K562 (cell line): ENCODE measurements around the gene DGAT2L6. TPM values are rescaled to one million over a fixed set of nuclear protein-coding genes. Genes with fewer than 3 reads are reported as not detected.

Source experiments
- polyA plus RNA-seq, 8 experiments: library from polyadenylated mRNA; depleted of rRNA in 4 of 8; stranded (reverse) in 5 of 8; unstranded in 3 of 8; fragments of >200 nt; fragmentation: Nextera tagmentation in 2 of 8; fragmentation: Illumina TruSeq in 1 of 8; extraction: Ambion mirVana in 2 of 8; extraction: Trizol in 1 of 8; gene quantifications; 2 replicates each; pipeline versions ENCODE4 v1.2.1 to v1.2.3, GENCODE V29; 2011 to 2014; ENCODE audit warnings: inconsistent platforms in 1 of 8, missing spikeins in 1 of 8
- small RNA-seq: library from RNA; depleted of rRNA; stranded (forward); fragments of <200 nt; gene quantifications from one replicate; pipeline ENCODE3, GENCODE V24; 2014
- total RNA-seq, 7 experiments: library from RNA; depleted of rRNA in 6 of 7; stranded (reverse); fragments of >200 nt in 6 of 7; fragmentation: Illumina TruSeq in 2 of 7; extraction: Trizol in 2 of 7; gene quantifications; 2 replicates each; pipeline versions ENCODE4 v1.2.1 to v1.2.3, GENCODE V29; 2011 to 2021; ENCODE audit warnings: low replicate concordance in 1 of 7

Gene DGAT2L6
- total and polyA plus RNA-seq, 9 of the 15 experiments (the other 6 are each of a cell fraction or from before 2014, with no cell fraction given) = not detected

Small RNA genes lying within 50 kb of the gene (small RNA-seq; reads per million reads assigned to genes)
- gene RNA5SP507 = 0.77 reads per million, percentile 46 among the genes with 10 or more reads in this experiment

Other genes starting within 250 kb of the DGAT2L6 start
Only the 7 nearest of the 10 such genes appear.
- 42.4 and 47.3 TPM in 2 replicates for gene IGBP1, start 44.0 kb upstream of the DGAT2L6 start, total RNA-seq (2014; rRNA removed)
- 48.2 and 55.2 TPM in 2 replicates for gene IGBP1, start 44.0 kb upstream of the DGAT2L6 start, total RNA-seq (2014; rRNA removed; fragmentation: Illumina TruSeq; extraction: Trizol)
- gene IGBP1, start 44.0 kb upstream of the DGAT2L6 start, total RNA-seq (2015; rRNA removed; fragmentation: Illumina TruSeq; extraction: Trizol) = 35.3 and 36.6 TPM in 2 replicates
- gene IGBP1, start 44.0 kb upstream of the DGAT2L6 start, total RNA-seq (2021) = 37.3 and 40.3 TPM in 2 replicates
- 83.1 and 91.8 TPM in 2 replicates for gene IGBP1, start 44.0 kb upstream of the DGAT2L6 start, polyA plus RNA-seq (2011; rRNA removed)
- gene IGBP1, start 44.0 kb upstream of the DGAT2L6 start, polyA plus RNA-seq (2014; fragmentation: Illumina TruSeq; extraction: Trizol) = 55.0 and 58.4 TPM in 2 replicates
- gene IGBP1, start 44.0 kb upstream of the DGAT2L6 start, polyA plus RNA-seq (2014; fragmentation: Nextera tagmentation; extraction: Ambion mirVana) = 10 to 100 TPM; 79.3 to 91.5 TPM
- gene IGBP1, start 44.0 kb upstream of the DGAT2L6 start, polyA plus RNA-seq (2014; rRNA removed) = 41.2 and 52.8 TPM in 2 replicates
- gene AWAT1, start 57.2 kb downstream of the DGAT2L6 start, total RNA-seq (2014; rRNA removed) = not detected in 2 replicates
- gene AWAT1, start 57.2 kb downstream of the DGAT2L6 start, total RNA-seq (2014; rRNA removed; fragmentation: Illumina TruSeq; extraction: Trizol) = not detected in 2 replicates
- not detected in 2 replicates for gene AWAT1, start 57.2 kb downstream of the DGAT2L6 start, total RNA-seq (2015; rRNA removed; fragmentation: Illumina TruSeq; extraction: Trizol)
- gene AWAT1, start 57.2 kb downstream of the DGAT2L6 start, total RNA-seq (2021) = not detected in 2 replicates
- not detected in 2 replicates for gene AWAT1, start 57.2 kb downstream of the DGAT2L6 start, polyA plus RNA-seq (2011; rRNA removed)
- gene AWAT1, start 57.2 kb downstream of the DGAT2L6 start, polyA plus RNA-seq (2014; fragmentation: Illumina TruSeq; extraction: Trizol) = not detected in 2 replicates
- gene AWAT1, start 57.2 kb downstream of the DGAT2L6 start, polyA plus RNA-seq (2014; fragmentation: Nextera tagmentation; extraction: Ambion mirVana) = not detected
- gene AWAT1, start 57.2 kb downstream of the DGAT2L6 start, polyA plus RNA-seq (2014; rRNA removed) = not detected in 2 replicates
- not detected in 2 replicates for gene P2RY4, start 82.7 kb downstream of the DGAT2L6 start, total RNA-seq (2014; rRNA removed)
- gene P2RY4, start 82.7 kb downstream of the DGAT2L6 start, total RNA-seq (2014; rRNA removed; fragmentation: Illumina TruSeq; extraction: Trizol) = not detected in 2 replicates
- gene P2RY4, start 82.7 kb downstream of the DGAT2L6 start, total RNA-seq (2015; rRNA removed; fragmentation: Illumina TruSeq; extraction: Trizol) = not detected in 2 replicates
- not detected in 2 replicates for gene P2RY4, start 82.7 kb downstream of the DGAT2L6 start, total RNA-seq (2021)
- not detected in 2 replicates for gene P2RY4, start 82.7 kb downstream of the DGAT2L6 start, polyA plus RNA-seq (2011; rRNA removed)
- gene P2RY4, start 82.7 kb downstream of the DGAT2L6 start, polyA plus RNA-seq (2014; fragmentation: Illumina TruSeq; extraction: Trizol) = not detected in 2 replicates
- not detected for gene P2RY4, start 82.7 kb downstream of the DGAT2L6 start, polyA plus RNA-seq (2014; fragmentation: Nextera tagmentation; extraction: Ambion mirVana)
- not detected in 2 replicates for gene P2RY4, start 82.7 kb downstream of the DGAT2L6 start, polyA plus RNA-seq (2014; rRNA removed)
- not detected in 2 replicates for gene ARR3, start 90.9 kb downstream of the DGAT2L6 start, total RNA-seq (2014; rRNA removed)
- gene ARR3, start 90.9 kb downstream of the DGAT2L6 start, total RNA-seq (2014; rRNA removed; fragmentation: Illumina TruSeq; extraction: Trizol) = not detected in 2 replicates
- gene ARR3, start 90.9 kb downstream of the DGAT2L6 start, total RNA-seq (2015; rRNA removed; fragmentation: Illumina TruSeq; extraction: Trizol) = not detected in 2 replicates
- gene ARR3, start 90.9 kb downstream of the DGAT2L6 start, total RNA-seq (2021) = not detected in 2 replicates
- not detected in 2 replicates for gene ARR3, start 90.9 kb downstream of the DGAT2L6 start, polyA plus RNA-seq (2011; rRNA removed)
- gene ARR3, start 90.9 kb downstream of the DGAT2L6 start, polyA plus RNA-seq (2014; fragmentation: Illumina TruSeq; extraction: Trizol) = not detected in 2 replicates
- not detected for gene ARR3, start 90.9 kb downstream of the DGAT2L6 start, polyA plus RNA-seq (2014; fragmentation: Nextera tagmentation; extraction: Ambion mirVana)
- not detected in 2 replicates for gene ARR3, start 90.9 kb downstream of the DGAT2L6 start, polyA plus RNA-seq (2014; rRNA removed)
- gene RAB41, start 104.7 kb downstream of the DGAT2L6 start, total RNA-seq (2014; rRNA removed) = not detected in 2 replicates
- gene RAB41, start 104.7 kb downstream of the DGAT2L6 start, total RNA-seq (2014; rRNA removed; fragmentation: Illumina TruSeq; extraction: Trizol) = not detected in 2 replicates
- gene RAB41, start 104.7 kb downstream of the DGAT2L6 start, total RNA-seq (2015; rRNA removed; fragmentation: Illumina TruSeq; extraction: Trizol) = not detected in 2 replicates
- not detected in 2 replicates for gene RAB41, start 104.7 kb downstream of the DGAT2L6 start, total RNA-seq (2021)
- not detected in 2 replicates for gene RAB41, start 104.7 kb downstream of the DGAT2L6 start, polyA plus RNA-seq (2011; rRNA removed)
- gene RAB41, start 104.7 kb downstream of the DGAT2L6 start, polyA plus RNA-seq (2014; fragmentation: Illumina TruSeq; extraction: Trizol) = not detected in 2 replicates
- gene RAB41, start 104.7 kb downstream of the DGAT2L6 start, polyA plus RNA-seq (2014; fragmentation: Nextera tagmentation; extraction: Ambion mirVana) = under 1 TPM in 1 of 2 experiments, not detected in 1; 0.08 TPM
- not detected in 2 replicates for gene RAB41, start 104.7 kb downstream of the DGAT2L6 start, polyA plus RNA-seq (2014; rRNA removed)
- gene PDZD11, start 112.4 kb downstream of the DGAT2L6 start, total RNA-seq (2014; rRNA removed) = 20.7 and 21.9 TPM in 2 replicates
- gene PDZD11, start 112.4 kb downstream of the DGAT2L6 start, total RNA-seq (2014; rRNA removed; fragmentation: Illumina TruSeq; extraction: Trizol) = 32.5 and 34.5 TPM in 2 replicates
- 24.7 and 28.6 TPM in 2 replicates for gene PDZD11, start 112.4 kb downstream of the DGAT2L6 start, total RNA-seq (2015; rRNA removed; fragmentation: Illumina TruSeq; extraction: Trizol)
- 25.0 and 25.1 TPM in 2 replicates for gene PDZD11, start 112.4 kb downstream of the DGAT2L6 start, total RNA-seq (2021)
- gene PDZD11, start 112.4 kb downstream of the DGAT2L6 start, polyA plus RNA-seq (2011; rRNA removed) = 44.2 and 67.1 TPM in 2 replicates
- gene PDZD11, start 112.4 kb downstream of the DGAT2L6 start, polyA plus RNA-seq (2014; fragmentation: Illumina TruSeq; extraction: Trizol) = 45.6 and 52.9 TPM in 2 replicates
- 100 to 1,000 TPM in 1 of 2 experiments, 10 to 100 TPM in 1; 93.7 to 109 TPM for gene PDZD11, start 112.4 kb downstream of the DGAT2L6 start, polyA plus RNA-seq (2014; fragmentation: Nextera tagmentation; extraction: Ambion mirVana)
- gene PDZD11, start 112.4 kb downstream of the DGAT2L6 start, polyA plus RNA-seq (2014; rRNA removed) = 36.4 and 42.2 TPM in 2 replicates
- 26.7 and 27.3 TPM in 2 replicates for gene KIF4A, start 112.6 kb downstream of the DGAT2L6 start, total RNA-seq (2014; rRNA removed)
- gene KIF4A, start 112.6 kb downstream of the DGAT2L6 start, total RNA-seq (2014; rRNA removed; fragmentation: Illumina TruSeq; extraction: Trizol) = 35.9 and 38.3 TPM in 2 replicates
- gene KIF4A, start 112.6 kb downstream of the DGAT2L6 start, total RNA-seq (2015; rRNA removed; fragmentation: Illumina TruSeq; extraction: Trizol) = 36.2 and 40.0 TPM in 2 replicates
- 35.4 and 40.3 TPM in 2 replicates for gene KIF4A, start 112.6 kb downstream of the DGAT2L6 start, total RNA-seq (2021)
- 27.9 and 42.7 TPM in 2 replicates for gene KIF4A, start 112.6 kb downstream of the DGAT2L6 start, polyA plus RNA-seq (2011; rRNA removed)
- 36.8 and 42.0 TPM in 2 replicates for gene KIF4A, start 112.6 kb downstream of the DGAT2L6 start, polyA plus RNA-seq (2014; fragmentation: Illumina TruSeq; extraction: Trizol)
- gene KIF4A, start 112.6 kb downstream of the DGAT2L6 start, polyA plus RNA-seq (2014; fragmentation: Nextera tagmentation; extraction: Ambion mirVana) = 10 to 100 TPM; 13.0 to 24.6 TPM
- 27.2 and 30.2 TPM in 2 replicates for gene KIF4A, start 112.6 kb downstream of the DGAT2L6 start, polyA plus RNA-seq (2014; rRNA removed)